ENCODE results near the gene CCDC50. TPM values are rescaled to one million over a fixed set of nuclear protein-coding genes. Genes with fewer than 3 reads are reported as not detected.

CCDC50 gene
- total RNA-seq, 2 donors from 2014 or later = 99.5 to 169 TPM

- Histone ChIP-seq H3K4me3 (peak overlapping the region; percentile 18), H3K27me3 (replicated peaks; ENCODE audit: insufficient read depth) (no peaks in the 10 kb centered on the region), H3K9me3 (no peaks in the 10 kb centered on the region), H3K36me3 (no peaks in the 10 kb centered on the region), H3K27ac (no peak overlapping the region), H3K4me1 (ENCODE audit: control insufficient read depth in 1 of 2, low read depth in 2 of 2) (no peaks in the 10 kb centered on the region)
- TF ChIP-seq CTCF (IDR thresholded peaks at IDR 0.05) = no peak
- DNase-seq (ENCODE audit: low spot score) (no peak), ATAC-seq (ENCODE audit: insufficient number of reproducible peaks, low FRiP score, low read depth) (no peak)
Measured at GRCh38 chr3:191290311-191291025, 38.7 kb upstream of the CCDC50 start.

- no peaks in the 10 kb centered on the region for H3K27me3 ChIP-seq (replicated peaks; ENCODE audit: insufficient read depth)
- no peaks in the 10 kb centered on the region for H3K9me3 ChIP-seq
- no peak overlapping the region for H3K4me3 ChIP-seq
- H3K4me1 ChIP-seq (ENCODE audit: control insufficient read depth in 1 of 2, low read depth in 2 of 2) = no peaks in the 10 kb centered on the region
- no peak overlapping the region for H3K27ac ChIP-seq
- DNase-seq (ENCODE audit: low spot score) (no peak), ATAC-seq (ENCODE audit: insufficient number of reproducible peaks, low FRiP score, low read depth) (no peak)
- no peak for TF ChIP-seq CTCF (IDR thresholded peaks at IDR 0.05)
- H3K36me3 ChIP-seq = no peaks in the 10 kb centered on the region
Measured at GRCh38 chr3:191292243-191293015, 36.8 kb upstream of the CCDC50 start.

GRCh38 chr3:191294291-191294690 lies 34.9 kb upstream of the CCDC50 start:
- H3K4me1 ChIP-seq (ENCODE audit: control insufficient read depth in 1 of 2, low read depth in 2 of 2) = no peaks in the 10 kb centered on the region
- ATAC-seq (ENCODE audit: insufficient number of reproducible peaks, low FRiP score, low read depth) (no peak), DNase-seq (ENCODE audit: low spot score) (no peak)
- H3K4me3 ChIP-seq = no peak overlapping the region
- H3K36me3 ChIP-seq = no peaks in the 10 kb centered on the region
- H3K9me3 ChIP-seq = no peaks in the 10 kb centered on the region
- TF ChIP-seq CTCF (IDR thresholded peaks at IDR 0.05) = no peak
- H3K27me3 ChIP-seq (replicated peaks; ENCODE audit: insufficient read depth) = no peaks in the 10 kb centered on the region
- H3K27ac ChIP-seq = no peak overlapping the region

GRCh38 chr3:191296041-191296541 lies 33.1 kb upstream of the CCDC50 start:
- no peak for TF ChIP-seq CTCF (IDR thresholded peaks at IDR 0.05)
- DNase-seq (ENCODE audit: low spot score) (no peak), ATAC-seq (ENCODE audit: insufficient number of reproducible peaks, low FRiP score, low read depth) (no peak)
- no peak overlapping the region for H3K4me3 ChIP-seq
- H3K36me3 ChIP-seq = no peaks in the 10 kb centered on the region
- H3K9me3 ChIP-seq = no peaks in the 10 kb centered on the region
- no peaks in the 10 kb centered on the region for H3K4me1 ChIP-seq (ENCODE audit: control insufficient read depth in 1 of 2, low read depth in 2 of 2)
- no peaks in the 10 kb centered on the region for H3K27me3 ChIP-seq (replicated peaks; ENCODE audit: insufficient read depth)
- H3K27ac ChIP-seq = no peak overlapping the region

- H3K4me1 ChIP-seq (ENCODE audit: control insufficient read depth in 1 of 2, low read depth in 2 of 2) = no peaks in the 10 kb centered on the region
- ATAC-seq (ENCODE audit: insufficient number of reproducible peaks, low FRiP score, low read depth) (no peak), DNase-seq (ENCODE audit: low spot score) (no peak)
- no peaks in the 10 kb centered on the region for H3K27me3 ChIP-seq (replicated peaks; ENCODE audit: insufficient read depth)
- no peaks in the 10 kb centered on the region for H3K9me3 ChIP-seq
- no peak overlapping the region for H3K27ac ChIP-seq
- H3K36me3 ChIP-seq = no peaks in the 10 kb centered on the region
- H3K4me3 ChIP-seq = no peak overlapping the region
- TF ChIP-seq CTCF (IDR thresholded peaks at IDR 0.05) = no peak
Measured at GRCh38 chr3:191298846-191299245, 30.3 kb upstream of the CCDC50 start.

Data from thoracic aorta (tissue), 2 donors.